HepG2 (cell line): ENCODE data around the gene TMEM171.

Source experiments
- BRCA1 ChIP-seq: sonication (generic); formaldehyde crosslinking; IDR thresholded peaks from 2 replicates; pipeline ENCODE4 v1.4.0; 2020; ENCODE audit warnings: missing genetic modification reagents
- EZH2 ChIP-seq: conservative IDR thresholded peaks from 2 replicates; pipeline ENCODE4 v1.6.1; 2012; ENCODE audit warnings: mild to moderate bottlenecking, low read depth, low read length, moderate library complexity
- NR2F1 ChIP-seq, 2 experiments: fragments of 450-650 bp in 1 of 2; formaldehyde crosslinking in 1 of 2; IDR thresholded peaks; 2 replicates each; pipeline versions ENCODE4 v1.5.0 to v1.6.1; 2016 to 2020; ENCODE audit warnings: mild to moderate bottlenecking in 1 of 2, missing compliant biosample characterization in 1 of 2, missing genetic modification reagents in 1 of 2, moderate library complexity in 1 of 2
- POLR2A ChIP-seq, 2 experiments: IDR thresholded peaks; 2 replicates each; pipeline ENCODE4 v1.6.1; 2011; ENCODE audit warnings: low read depth in 2 of 2, low read length in 2 of 2, mild to moderate bottlenecking in 1 of 2, moderate library complexity in 1 of 2; ENCODE audit not compliant: insufficient read depth in 1 of 2
- SNRNP70 ChIP-seq: fragments of 200-400 bp; formaldehyde crosslinking; IDR thresholded peaks from 2 replicates; pipeline ENCODE4 v1.6.1; 2017; ENCODE audit warnings: mild to moderate bottlenecking, low read depth, low read length, moderate library complexity
- ZNF224 ChIP-seq: sonication (generic); formaldehyde crosslinking; IDR thresholded peaks from 2 replicates; pipeline ENCODE4 v1.5.0; 2020; ENCODE audit warnings: mild to moderate bottlenecking, missing genetic modification reagents
- ZNF407 ChIP-seq: sonication (generic); formaldehyde crosslinking; IDR thresholded peaks from one replicate; pipeline ENCODE4 v1.5.1; 2020; ENCODE audit warnings: mild to moderate bottlenecking, missing genetic modification reagents; ENCODE audit errors: not compliant biosample characterization
- TF ChIP-seq, protein P1 (sequence below): sonication (generic); formaldehyde crosslinking; IDR thresholded peaks from 2 replicates; pipeline ENCODE4 v1.5.0; 2020; ENCODE audit warnings: mild to moderate bottlenecking, missing genetic modification reagents, moderate library complexity

DNA sequence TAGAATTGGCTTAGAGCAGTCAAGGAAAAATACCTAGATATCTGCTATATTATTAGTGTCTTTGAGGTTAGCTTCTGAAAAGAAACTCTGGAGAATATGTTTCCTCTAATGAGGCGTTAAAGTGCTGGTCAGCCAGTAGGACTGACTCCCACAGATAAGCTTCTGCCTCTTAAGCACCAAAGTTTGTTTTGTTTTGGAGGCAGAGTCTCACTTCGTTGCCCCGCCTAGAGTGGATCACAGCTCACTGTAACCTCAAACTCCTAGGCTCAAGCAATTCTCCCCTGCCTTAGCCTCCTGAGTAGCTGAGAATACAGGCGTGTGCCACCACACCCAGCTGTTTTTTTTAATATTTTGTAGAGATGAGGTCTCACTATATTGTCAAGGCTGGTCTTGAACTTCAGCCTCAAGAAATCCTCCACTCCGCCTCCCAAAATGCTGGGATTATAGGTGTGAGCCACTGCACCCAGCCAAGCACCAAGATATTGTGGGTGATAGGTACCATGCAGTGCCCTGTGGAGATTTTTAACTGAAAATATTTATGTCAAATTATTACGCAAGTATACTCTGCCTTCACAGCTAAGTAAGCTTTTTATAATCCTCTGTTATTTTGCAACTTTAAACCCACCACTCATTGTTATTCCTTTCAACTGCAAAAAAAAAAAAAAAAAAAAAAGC, 24.7 kb upstream of the TMEM171 start:
- TF ChIP-seq NR2F1 (CRISPR knock-in tag; IDR thresholded peaks at IDR 0.05) = no peak
- TF ChIP-seq ZNF407 (CRISPR knock-in tag) = no peak
- TF ChIP-seq BRCA1 (CRISPR knock-in tag) = no peak
- no peak for TF ChIP-seq POLR2A (IDR thresholded peaks at IDR 0.05; ENCODE audit: insufficient read depth in 1 of 2, low read depth in 2 of 2, low read length in 2 of 2)
- TF ChIP-seq SNRNP70 = no peak
- TF ChIP-seq, protein P1, sequence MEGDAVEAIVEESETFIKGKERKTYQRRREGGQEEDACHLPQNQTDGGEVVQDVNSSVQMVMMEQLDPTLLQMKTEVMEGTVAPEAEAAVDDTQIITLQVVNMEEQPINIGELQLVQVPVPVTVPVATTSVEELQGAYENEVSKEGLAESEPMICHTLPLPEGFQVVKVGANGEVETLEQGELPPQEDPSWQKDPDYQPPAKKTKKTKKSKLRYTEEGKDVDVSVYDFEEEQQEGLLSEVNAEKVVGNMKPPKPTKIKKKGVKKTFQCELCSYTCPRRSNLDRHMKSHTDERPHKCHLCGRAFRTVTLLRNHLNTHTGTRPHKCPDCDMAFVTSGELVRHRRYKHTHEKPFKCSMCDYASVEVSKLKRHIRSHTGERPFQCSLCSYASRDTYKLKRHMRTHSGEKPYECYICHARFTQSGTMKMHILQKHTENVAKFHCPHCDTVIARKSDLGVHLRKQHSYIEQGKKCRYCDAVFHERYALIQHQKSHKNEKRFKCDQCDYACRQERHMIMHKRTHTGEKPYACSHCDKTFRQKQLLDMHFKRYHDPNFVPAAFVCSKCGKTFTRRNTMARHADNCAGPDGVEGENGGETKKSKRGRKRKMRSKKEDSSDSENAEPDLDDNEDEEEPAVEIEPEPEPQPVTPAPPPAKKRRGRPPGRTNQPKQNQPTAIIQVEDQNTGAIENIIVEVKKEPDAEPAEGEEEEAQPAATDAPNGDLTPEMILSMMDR (CRISPR knock-in tag) = no peak
- TF ChIP-seq EZH2 = no peak
- no peak for TF ChIP-seq ZNF224 (CRISPR knock-in tag)
